Astrocyte (in vitro differentiated cells and primary cell): ENCODE measurements around the gene GINS2. TPM values are rescaled to one million over a fixed set of nuclear protein-coding genes. Genes with fewer than 3 reads are reported as not detected.

ENCODE experiments used
- DNase-seq: peaks from one replicate; pipeline ENCODE4 v3.0.0-alpha.2; 2010; ENCODE audit warnings: low read depth
- FAIRE-seq: peaks from 2 replicates; lab custom pipeline; 2011; peaks lifted over from hg19 to GRCh38; lab: Jason Lieb, UNC
- H2AFZ ChIP-seq: 2 replicates; pipeline ENCODE4 v1.6.0; 2012; ENCODE audit warnings: low read depth, low read length, inconsistent platforms
- H3K27ac ChIP-seq: 2 replicates; pipeline ENCODE4 v1.5.1; 2011; ENCODE audit warnings: low read depth, low read length, inconsistent platforms
- H3K27me3 ChIP-seq: 2 replicates; pipeline ENCODE4 v1.6.0; 2011; ENCODE audit warnings: low read length, inconsistent platforms; ENCODE audit not compliant: insufficient read depth
- H3K36me3 ChIP-seq: 2 replicates; pipeline ENCODE4 v1.5.1; 2011; ENCODE audit warnings: low read length, inconsistent platforms; ENCODE audit not compliant: insufficient read depth
- H3K4me1 ChIP-seq: 2 replicates; pipeline ENCODE4 v1.5.1; 2011; ENCODE audit warnings: low read length, inconsistent platforms; ENCODE audit not compliant: insufficient read depth
- H3K4me2 ChIP-seq: 2 replicates; pipeline ENCODE4 v1.6.0; 2012; ENCODE audit warnings: low read length, inconsistent platforms
- H3K4me3 ChIP-seq: 2 replicates; pipeline ENCODE4 v1.5.1; 2011; ENCODE audit warnings: low read depth, mild to moderate bottlenecking, low read length, inconsistent platforms; ENCODE audit not compliant: insufficient read depth
- H3K79me2 ChIP-seq: 2 replicates; pipeline ENCODE4 v1.6.0; 2012; ENCODE audit warnings: mild to moderate bottlenecking, low read length, inconsistent platforms; ENCODE audit not compliant: insufficient read depth
- H3K9ac ChIP-seq: 2 replicates; pipeline ENCODE4 v1.6.0; 2012; ENCODE audit warnings: mild to moderate bottlenecking, low read length, inconsistent platforms
- H3K9me3 ChIP-seq: 2 replicates; pipeline ENCODE4 v1.5.1; 2012; ENCODE audit warnings: low read depth, mild to moderate bottlenecking, low read length, inconsistent platforms; ENCODE audit not compliant: insufficient read depth
- H4K20me1 ChIP-seq: 2 replicates; pipeline ENCODE4 v1.6.0; 2012; ENCODE audit warnings: low read length, inconsistent platforms; ENCODE audit not compliant: insufficient read depth
- H3K27ac Mint-ChIP-seq: one replicate; pipeline ENCODE4 v1.8.0; 2021; ENCODE audit warnings: mild to moderate bottlenecking, mixed read lengths; ENCODE audit not compliant: unreplicated experiment
- H3K27me3 Mint-ChIP-seq: one replicate; pipeline ENCODE4 v1.8.0; 2021; ENCODE audit warnings: low read depth, mixed read lengths; ENCODE audit not compliant: unreplicated experiment
- H3K36me3 Mint-ChIP-seq: one replicate; pipeline ENCODE4 v1.8.0; 2021; ENCODE audit warnings: low read depth, mixed read lengths; ENCODE audit not compliant: unreplicated experiment
- H3K4me1 Mint-ChIP-seq: one replicate; pipeline ENCODE4 v1.8.0; 2021; ENCODE audit warnings: low read depth, mixed read lengths; ENCODE audit not compliant: unreplicated experiment
- H3K4me3 Mint-ChIP-seq: one replicate; pipeline ENCODE4 v1.8.0; 2021; ENCODE audit warnings: mild to moderate bottlenecking, moderate library complexity, mixed read lengths; ENCODE audit not compliant: unreplicated experiment
- H3K9me3 Mint-ChIP-seq: one replicate; pipeline ENCODE4 v1.8.0; 2021; ENCODE audit warnings: mild to moderate bottlenecking, mixed read lengths; ENCODE audit not compliant: unreplicated experiment
- CTCF ChIP-seq: IDR thresholded peaks from 2 replicates; pipeline ENCODE4 v1.5.1; 2011; ENCODE audit warnings: low read depth, mild to moderate bottlenecking, inconsistent platforms, low read length, moderate library complexity; ENCODE audit not compliant: insufficient read depth
- EZH2 ChIP-seq: IDR thresholded peaks from 2 replicates; pipeline ENCODE4 v1.6.1; 2012; ENCODE audit warnings: mild to moderate bottlenecking, low read length, inconsistent platforms; ENCODE audit not compliant: insufficient read depth
- total RNA-seq: library from RNA; stranded (reverse); gene quantifications from 2 replicates; pipeline ENCODE4 v1.2.1, GENCODE V29; 2021

The GINS2 gene
- total RNA-seq, 1 donor from 2014 or later, result 3.4 TPM

GRCh38 chr16:85634747-85635544 is 53.8 kb downstream of the GINS2 start:
- H3K36me3 Mint-ChIP-seq, result peaks cover 2% of the 10 kb centered on the region
- no peaks in the 10 kb centered on the region for H3K4me1 ChIP-seq

GRCh38 chr16:85633888-85634287 is 54.9 kb downstream of the GINS2 start:
- H3K4me1 Mint-ChIP-seq, result peaks cover 3% of the 10 kb centered on the region
- Histone ChIP-seq H4K20me1 (peaks cover 98% of the 10 kb centered on the region), H3K36me3 (no peaks in the 10 kb centered on the region), H3K9me3 (peaks cover 8% of the 10 kb centered on the region), H3K27me3 (no peaks in the 10 kb centered on the region), H3K4me3 (no peak overlapping the region), H3K4me2 (no peak overlapping the region), H3K27ac (no peak overlapping the region), H2AFZ (no peak overlapping the region), H3K79me2 (peaks cover 22% of the 10 kb centered on the region), H3K9ac (no peak overlapping the region), H3K4me1 (no peaks in the 10 kb centered on the region)
- H3K4me3 Mint-ChIP-seq, result no peak overlapping the region
- no peak for DNase-seq
- H3K27me3 Mint-ChIP-seq, result no peaks in the 10 kb centered on the region
- H3K27ac Mint-ChIP-seq, result no peak overlapping the region
- H3K9me3 Mint-ChIP-seq, result peaks cover 3% of the 10 kb centered on the region
- FAIRE-seq, result no peak
- no peak for TF ChIP-seq EZH2
- H3K36me3 Mint-ChIP-seq, result peaks cover 10% of the 10 kb centered on the region

More at GRCh38 chr16:85634747-85635544, 53.8 kb downstream of the GINS2 start:
- no peak overlapping the region for H3K27ac Mint-ChIP-seq
- peaks cover 98% of the 10 kb centered on the region for H4K20me1 ChIP-seq
- peaks cover 19% of the 10 kb centered on the region for H3K79me2 ChIP-seq
- H3K9me3 Mint-ChIP-seq, result no peaks in the 10 kb centered on the region
- no peaks in the 10 kb centered on the region for H3K27me3 ChIP-seq
- DNase-seq (no peak), FAIRE-seq (no peak)
- no peak overlapping the region for H3K27ac ChIP-seq
- no peak overlapping the region for H2AFZ ChIP-seq
- no peak for TF ChIP-seq EZH2
- no peak for TF ChIP-seq CTCF
- no peaks in the 10 kb centered on the region for H3K4me1 Mint-ChIP-seq
- H3K27me3 Mint-ChIP-seq, result no peaks in the 10 kb centered on the region
- no peak overlapping the region for H3K4me3 ChIP-seq
- H3K36me3 ChIP-seq, result no peaks in the 10 kb centered on the region
- H3K9me3 ChIP-seq, result peaks cover 2% of the 10 kb centered on the region
- no peak overlapping the region for H3K4me3 Mint-ChIP-seq
- H3K9ac ChIP-seq, result no peak overlapping the region
- no peak overlapping the region for H3K4me2 ChIP-seq

- peaks cover 26% of the 10 kb centered on the region for H3K79me2 ChIP-seq
- no peak overlapping the region for H2AFZ ChIP-seq
- TF ChIP-seq EZH2 (no peak), CTCF (no peak)
- H3K36me3 ChIP-seq, result no peaks in the 10 kb centered on the region
- no peak overlapping the region for H3K4me3 ChIP-seq
- no peaks in the 10 kb centered on the region for H3K27me3 Mint-ChIP-seq
- H3K27ac Mint-ChIP-seq, result no peak overlapping the region
- H3K4me1 Mint-ChIP-seq, result peaks cover 8% of the 10 kb centered on the region
- H4K20me1 ChIP-seq, result peaks cover 99% of the 10 kb centered on the region
- FAIRE-seq, result no peak
- H3K4me2 ChIP-seq, result no peak overlapping the region
- H3K9me3 Mint-ChIP-seq, result peaks cover 3% of the 10 kb centered on the region
- peaks cover 14% of the 10 kb centered on the region for H3K36me3 Mint-ChIP-seq
- no peaks in the 10 kb centered on the region for H3K4me1 ChIP-seq
- no peak overlapping the region for H3K27ac ChIP-seq
- peaks cover 8% of the 10 kb centered on the region for H3K9me3 ChIP-seq
- H3K4me3 Mint-ChIP-seq, result no peak overlapping the region
- DNase-seq, result no peak
- H3K9ac ChIP-seq, result no peak overlapping the region
- H3K27me3 ChIP-seq, result no peaks in the 10 kb centered on the region
Observed at GRCh38 chr16:85633438-85633743, 55.4 kb downstream of the GINS2 start.
